Esophagus squamous epithelium (tissue), 5 donors: Measurements from ENCODE around the gene CPPED1. TPM values are rescaled to one million over a fixed set of nuclear protein-coding genes. Genes with fewer than 3 reads are reported as not detected.

Source experiments
- DNase-seq: peaks from one replicate; lab custom pipeline; 2025; lab: John Stamatoyannopoulos, UW
- H3K27ac ChIP-seq, 4 donors: fragments of 200-600 bp; sonication (generic); one replicate each; pipeline ENCODE4 v1.5.1; 2016 to 2019; ENCODE audit warnings: mild to moderate bottlenecking in 1 of 4
- H3K27me3 ChIP-seq, 4 donors: fragments of 200-600 bp; sonication (generic); 1 replicate in 3 of 4; 2 replicates in 1 of 4; pipeline versions ENCODE4 v1.5.1 to v1.6.0; 2017 to 2021; ENCODE audit warnings: antibody characterized with exemption in 1 of 4
- H3K36me3 ChIP-seq, 3 donors: fragments of 200-600 bp; sonication (generic); one replicate each; pipeline ENCODE4 v1.5.1; 2016 to 2019
- H3K4me1 ChIP-seq, 3 donors: fragments of 200-600 bp; sonication (generic); one replicate each; pipeline ENCODE4 v1.5.1; 2017 to 2019
- H3K4me3 ChIP-seq, 4 donors: fragments of 200-600 bp; sonication (generic); 1 replicate in 3 of 4; 2 replicates in 1 of 4; pipeline ENCODE4 v1.5.1; 2016 to 2019; ENCODE audit warnings: mild to moderate bottlenecking in 2 of 4, moderate library complexity in 1 of 4
- H3K9me3 ChIP-seq, 3 donors: fragments of 200-600 bp; sonication (generic); one replicate each; pipeline ENCODE4 v1.5.1; 2016 to 2019
- POLR2A ChIP-seq, 4 donors: fragments of 450-650 bp; IDR thresholded peaks; one replicate each; pipeline ENCODE4 v1.6.1; 2017; ENCODE audit warnings: antibody characterized with exemption in 4 of 4, mild to moderate bottlenecking in 4 of 4, moderate library complexity in 3 of 4
- WGBS, 2 donors: methylation state at CpG; one replicate each; pipeline ENCODE4 v1.1.5; 2018; 5-methylcytosine and 5-hydroxymethylcytosine counted together
- intact Hi-C: fragments of 100-400 bp; cut with DNase I; formaldehyde crosslinking; loops from one replicate; pipeline ENCODE4 v1.15.0; 2022
- total RNA-seq, 4 donors: library from RNA; depleted of rRNA; stranded (reverse); fragments of >200 nt; gene quantifications; one replicate each; pipeline ENCODE4 v1.1.0, GENCODE V29; 2016
- TF ChIP-seq, protein P1 (sequence below), 6 experiments: fragments of 450-650 bp in 4 of 6; fragments of 200-600 bp in 2 of 6; sonication (generic) in 2 of 6; IDR thresholded peaks; one replicate each; pipeline ENCODE4 v1.5.1; 2016 to 2019; ENCODE audit warnings: antibody characterized with exemption in 6 of 6, mild to moderate bottlenecking in 4 of 6, moderate library complexity in 4 of 6
- donor health status: DM: yes; HTN: yes; CAD: no.

Gene CPPED1
- total RNA-seq, 4 donors from 2014 or later: 14.3 to 45.6 (median 16.8) TPM

DNA sequence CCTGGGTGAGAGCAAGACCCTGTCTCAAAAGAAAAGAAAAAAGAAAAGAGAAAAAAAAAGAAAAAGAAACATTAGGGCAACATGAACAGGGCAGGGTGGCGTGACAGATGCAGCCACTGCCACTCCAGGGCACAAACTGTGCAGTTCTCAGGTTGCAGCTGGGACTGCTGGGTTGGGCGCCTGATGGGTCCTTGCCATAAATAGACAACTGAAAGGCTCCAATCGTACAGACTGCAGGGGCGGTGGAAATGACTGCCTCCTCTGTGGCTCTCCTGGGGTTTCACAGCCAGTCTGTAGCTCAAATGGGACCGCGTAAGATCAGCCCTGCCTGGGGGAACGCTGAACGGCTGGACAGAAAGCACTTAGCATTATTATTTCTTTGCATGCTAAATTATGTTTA lies 130.7 kb downstream of the CPPED1 start:
- Histone ChIP-seq H3K27me3 (no peaks in the 10 kb centered on the region), H3K4me3 (no peak overlapping the region), H3K9me3 (peaks cover 0 to 11% (median 9%) of the 10 kb centered on the region in 3 donors), H3K4me1 (no peaks in the 10 kb centered on the region), H3K36me3 (peaks cover 0 to 39% (median 0%) of the 10 kb centered on the region in 3 donors), H3K27ac (no peak overlapping the region)
- 90% methylated on average over 7 to 8 of the region's 8 CpGs for WGBS, 2 donors
- TF ChIP-seq, protein P1, sequence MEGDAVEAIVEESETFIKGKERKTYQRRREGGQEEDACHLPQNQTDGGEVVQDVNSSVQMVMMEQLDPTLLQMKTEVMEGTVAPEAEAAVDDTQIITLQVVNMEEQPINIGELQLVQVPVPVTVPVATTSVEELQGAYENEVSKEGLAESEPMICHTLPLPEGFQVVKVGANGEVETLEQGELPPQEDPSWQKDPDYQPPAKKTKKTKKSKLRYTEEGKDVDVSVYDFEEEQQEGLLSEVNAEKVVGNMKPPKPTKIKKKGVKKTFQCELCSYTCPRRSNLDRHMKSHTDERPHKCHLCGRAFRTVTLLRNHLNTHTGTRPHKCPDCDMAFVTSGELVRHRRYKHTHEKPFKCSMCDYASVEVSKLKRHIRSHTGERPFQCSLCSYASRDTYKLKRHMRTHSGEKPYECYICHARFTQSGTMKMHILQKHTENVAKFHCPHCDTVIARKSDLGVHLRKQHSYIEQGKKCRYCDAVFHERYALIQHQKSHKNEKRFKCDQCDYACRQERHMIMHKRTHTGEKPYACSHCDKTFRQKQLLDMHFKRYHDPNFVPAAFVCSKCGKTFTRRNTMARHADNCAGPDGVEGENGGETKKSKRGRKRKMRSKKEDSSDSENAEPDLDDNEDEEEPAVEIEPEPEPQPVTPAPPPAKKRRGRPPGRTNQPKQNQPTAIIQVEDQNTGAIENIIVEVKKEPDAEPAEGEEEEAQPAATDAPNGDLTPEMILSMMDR (IDR thresholded peaks at IDR 0.05): no peak
- no peak for TF ChIP-seq POLR2A (IDR thresholded peaks at IDR 0.05)
- DNase-seq: no peak
- intact Hi-C loops: no loop called here

DNA sequence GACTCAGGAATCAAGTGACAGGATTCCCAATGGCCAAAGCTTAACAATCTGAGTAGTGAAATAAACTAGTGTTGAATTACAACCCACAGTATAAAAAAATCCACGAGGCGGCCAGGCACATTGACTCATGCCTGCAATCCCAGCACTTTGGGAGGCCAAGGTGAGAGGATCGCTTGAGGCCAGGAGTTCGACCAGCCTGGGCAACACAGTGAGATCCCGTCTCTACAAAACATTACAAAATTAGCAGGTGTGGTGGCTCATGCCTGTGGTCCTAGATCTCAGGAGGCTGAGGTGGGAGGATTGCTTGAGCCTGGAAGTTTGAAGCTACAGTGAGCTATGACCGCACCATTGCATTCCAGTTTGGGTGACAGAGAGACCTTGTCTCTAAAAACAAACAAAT lies 133.8 kb downstream of the CPPED1 start:
- no peak overlapping the region for H3K4me3 ChIP-seq
- no peaks in the 10 kb centered on the region for H3K4me1 ChIP-seq
- no peak for DNase-seq
- TF ChIP-seq, protein P1 (IDR thresholded peaks at IDR 0.05): no peak
- TF ChIP-seq POLR2A (IDR thresholded peaks at IDR 0.05): no peak
- peaks cover 0 to 46% (median 0%) of the 10 kb centered on the region in 3 donors for H3K36me3 ChIP-seq
- H3K9me3 ChIP-seq: peaks cover 0 to 18% (median 9%) of the 10 kb centered on the region in 3 donors
- intact Hi-C loops: no loop called here
- 90 to 99% methylated on average over 6 of the region's 6 CpGs for WGBS, 2 donors
- no peak overlapping the region for H3K27ac ChIP-seq
- no peaks in the 10 kb centered on the region for H3K27me3 ChIP-seq

DNA sequence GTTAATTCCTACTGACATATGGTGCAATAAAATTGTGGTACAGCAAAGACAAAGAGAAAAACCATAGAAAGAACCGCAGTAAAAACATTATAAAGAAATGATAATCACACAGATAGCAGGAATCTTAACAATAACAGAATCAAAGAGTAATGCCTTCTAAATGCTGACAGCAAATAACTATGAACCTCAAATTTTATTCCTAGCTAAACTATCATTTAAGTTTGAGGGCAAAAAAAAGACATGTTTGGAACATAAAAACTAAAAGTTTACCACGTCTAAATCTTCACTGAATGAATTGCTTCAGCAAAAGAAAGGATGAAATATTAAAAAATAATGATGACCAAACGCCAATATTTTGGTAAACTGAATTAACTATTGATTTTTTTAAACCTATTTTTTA lies 135.8 kb downstream of the CPPED1 start:
- no peak overlapping the region for H3K4me3 ChIP-seq
- H3K27me3 ChIP-seq: no peaks in the 10 kb centered on the region
- intact Hi-C loops: no loop called here
- DNase-seq: no peak
- no peak for TF ChIP-seq POLR2A (IDR thresholded peaks at IDR 0.05)
- TF ChIP-seq, protein P1 (IDR thresholded peaks at IDR 0.05): no peak
- H3K4me1 ChIP-seq: no peaks in the 10 kb centered on the region
- H3K27ac ChIP-seq: no peak overlapping the region
- WGBS, 2 donors: 57 to 63% methylated on average over 3 of the region's 3 CpGs
- H3K36me3 ChIP-seq: peaks cover 0 to 50% (median 0%) of the 10 kb centered on the region in 3 donors
- H3K9me3 ChIP-seq: peaks cover 0 to 18% (median 9%) of the 10 kb centered on the region in 3 donors

DNA sequence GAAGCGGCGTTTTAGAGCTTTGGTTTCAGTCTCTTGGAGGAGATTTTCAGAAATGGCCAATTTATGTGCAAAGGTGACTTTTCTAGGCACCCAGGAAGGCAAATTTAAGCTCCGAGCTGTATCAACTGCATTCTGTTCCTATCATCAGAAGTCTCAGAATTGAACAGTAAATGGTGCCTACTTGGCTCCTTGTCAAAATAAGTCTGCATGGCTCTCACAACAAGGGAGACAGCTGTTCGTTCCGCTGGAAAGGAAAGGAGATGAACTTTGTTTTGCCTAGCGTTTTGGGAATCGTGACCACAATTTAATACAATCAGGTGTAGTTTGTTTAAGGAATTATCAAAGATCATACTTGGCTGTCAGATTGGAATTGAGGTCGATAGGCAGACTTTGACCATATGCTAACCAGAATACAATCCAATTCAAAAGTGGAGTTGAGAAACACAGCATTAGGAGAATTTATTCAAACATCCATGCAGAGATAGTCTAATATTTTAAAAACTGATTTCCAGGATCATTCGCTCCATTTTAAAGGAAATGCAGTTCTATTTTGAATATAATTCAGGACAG lies 139.4 kb downstream of the CPPED1 start:
- DNase-seq: no peak
- WGBS, 2 donors: 94 to 98% methylated on average over 9 of the region's 9 CpGs
- no peak overlapping the region for H3K4me3 ChIP-seq

DNA sequence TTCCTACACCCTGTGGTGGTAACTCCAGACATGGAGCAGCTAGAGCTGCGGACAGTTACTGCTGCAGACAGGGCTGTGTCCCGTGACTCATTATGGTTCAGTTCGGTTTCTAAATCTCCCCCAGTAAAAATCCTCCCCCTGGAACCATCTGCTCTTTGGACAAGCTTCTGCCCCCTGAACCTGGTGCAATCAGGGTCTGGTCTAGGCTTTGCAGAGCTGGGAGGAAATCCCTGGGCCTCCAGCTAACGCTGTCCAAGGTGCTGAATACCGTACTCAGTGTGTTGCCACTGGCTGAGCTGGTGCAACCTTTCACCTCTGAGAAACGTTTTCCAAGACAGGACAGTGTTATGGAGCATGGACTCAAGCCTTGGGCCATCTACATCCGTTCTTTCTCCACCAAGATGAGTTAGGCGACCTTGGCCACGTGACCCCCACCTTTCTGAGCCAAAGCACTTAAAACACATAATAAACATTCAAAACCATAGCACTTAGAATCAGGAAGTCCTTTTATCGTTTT lies 142.0 kb downstream of the CPPED1 start:
- 57 to 59% methylated on average over 10 of the region's 10 CpGs for WGBS, 2 donors
- peaks cover 0 to 15% (median 0%) of the 10 kb centered on the region in 3 donors for H3K9me3 ChIP-seq
- peaks cover 0 to 45% (median 0%) of the 10 kb centered on the region in 3 donors for H3K36me3 ChIP-seq
- no peaks in the 10 kb centered on the region for H3K27me3 ChIP-seq
- no peak for DNase-seq
- H3K27ac ChIP-seq: no peak overlapping the region
- TF ChIP-seq, protein P1 (IDR thresholded peaks at IDR 0.05): no peak
- TF ChIP-seq POLR2A (IDR thresholded peaks at IDR 0.05): no peak
- H3K4me1 ChIP-seq: no peaks in the 10 kb centered on the region
- no peak overlapping the region for H3K4me3 ChIP-seq
- intact Hi-C loops: no loop called here

More for the DNA sequence above, 139.4 kb downstream of the CPPED1 start:
- Histone ChIP-seq H3K27me3 (no peaks in the 10 kb centered on the region), H3K4me1 (no peaks in the 10 kb centered on the region), H3K27ac (no peak overlapping the region), H3K36me3 (peaks cover 0 to 44% (median 0%) of the 10 kb centered on the region in 3 donors), H3K9me3 (peaks cover 0 to 18% (median 9%) of the 10 kb centered on the region in 3 donors)
- intact Hi-C loops: no loop called here
- no peak for TF ChIP-seq POLR2A (IDR thresholded peaks at IDR 0.05)
- TF ChIP-seq, protein P1 (IDR thresholded peaks at IDR 0.05): no peak
